ENCODE measurements around the gene NPC1.
"Not testable (repeated sequence)": the region's sequence is repeated elsewhere in the genome, so short reads cannot be mapped to it uniquely, and the experiment has no call there.

NPC1 gene

DNA sequence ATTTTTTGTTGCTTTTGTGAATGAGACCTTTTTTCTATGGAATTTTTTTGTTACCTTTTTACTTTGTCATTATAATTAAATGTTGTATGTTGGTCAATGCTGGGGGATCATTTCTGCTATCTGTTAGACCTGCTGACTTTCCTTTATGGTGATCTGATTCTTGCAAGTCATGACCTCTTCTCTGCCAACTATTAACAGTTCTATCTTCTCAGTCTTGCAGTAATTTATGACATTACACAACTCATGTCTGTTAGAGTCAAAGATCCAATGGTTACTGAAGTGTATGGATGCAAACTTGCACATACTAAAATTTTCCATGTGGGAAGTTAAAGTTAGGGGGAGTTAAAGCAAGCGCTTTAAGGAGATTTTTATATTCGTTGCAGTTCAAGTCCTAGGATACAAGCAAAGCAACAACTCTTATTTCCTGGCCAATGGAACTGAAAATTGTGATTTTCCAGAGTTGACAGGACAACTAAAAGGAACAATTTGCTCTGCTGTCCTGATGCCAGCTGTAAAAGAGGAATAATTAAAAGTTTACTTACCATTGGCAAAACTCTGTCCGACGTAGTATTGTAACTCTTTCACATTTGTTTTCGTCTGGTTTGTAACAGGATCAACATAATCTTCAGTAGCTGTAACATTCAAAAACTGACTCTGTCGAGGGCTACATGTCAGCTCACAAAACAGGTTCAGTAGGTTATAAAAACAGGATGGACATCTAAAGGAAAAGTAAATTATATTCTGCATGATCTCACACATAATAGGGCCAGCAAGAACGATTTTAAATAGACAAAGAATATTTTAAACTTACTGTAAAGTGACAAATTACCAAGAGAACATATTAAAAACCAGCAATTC is 17.8 kb downstream of the NPC1 start:
- no peak for TF ChIP-seq CTCF (IDR thresholded peaks at IDR 0.05; ENCODE audit: low read depth, low read length)
- no peak overlapping the region for H3K4me3 ChIP-seq (ENCODE audit: low read depth, low read length)

- H3K4me3 ChIP-seq (ENCODE audit: low read depth, low read length), result no peak overlapping the region
- no peak for TF ChIP-seq CTCF (IDR thresholded peaks at IDR 0.05; ENCODE audit: low read depth, low read length)
Measured at GRCh38 chr18:23567671-23568070, 18.6 kb downstream of the NPC1 start.

GRCh38 chr18:23565916-23566547 is 20.3 kb downstream of the NPC1 start:
- no peak for TF ChIP-seq CTCF (IDR thresholded peaks at IDR 0.05; ENCODE audit: low read depth, low read length)
- H3K4me3 ChIP-seq (ENCODE audit: low read depth, low read length), result no peak overlapping the region

DNA sequence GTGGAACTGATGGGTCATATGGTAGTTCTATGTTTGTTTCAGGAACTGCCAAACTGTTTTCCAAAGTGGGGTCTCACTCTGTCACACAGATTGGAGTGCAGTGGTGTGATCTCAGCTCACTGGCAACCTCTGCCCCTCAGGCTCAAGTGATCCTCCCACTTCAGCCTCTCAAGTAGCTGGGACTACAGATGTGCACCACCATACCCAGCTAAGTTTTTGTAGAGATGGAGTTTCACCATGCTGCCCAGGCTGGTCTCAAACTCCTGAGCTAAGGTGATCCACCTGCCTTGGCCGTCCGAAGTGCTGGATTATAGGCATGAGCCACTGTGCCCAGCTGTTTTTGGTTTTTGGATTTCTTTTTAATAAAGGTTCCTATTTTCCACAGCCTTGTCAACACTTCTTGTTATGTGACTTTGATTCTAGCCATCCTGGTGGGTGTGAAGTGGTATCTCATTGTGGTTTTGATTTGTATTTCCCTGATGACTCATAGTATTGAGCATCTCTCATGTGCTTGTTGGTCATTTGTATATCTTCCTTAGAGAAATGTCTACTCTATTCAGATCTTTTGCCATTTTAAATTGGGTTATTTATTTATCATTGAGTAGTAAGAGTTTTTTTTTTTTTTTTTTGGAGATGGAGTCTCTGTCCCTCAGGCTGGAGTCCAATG is 22.8 kb downstream of the NPC1 start:
- H3K4me3 ChIP-seq (ENCODE audit: low read depth, low read length), result no peak overlapping the region
- no peak for TF ChIP-seq CTCF (IDR thresholded peaks at IDR 0.05; ENCODE audit: low read depth, low read length)

DNA sequence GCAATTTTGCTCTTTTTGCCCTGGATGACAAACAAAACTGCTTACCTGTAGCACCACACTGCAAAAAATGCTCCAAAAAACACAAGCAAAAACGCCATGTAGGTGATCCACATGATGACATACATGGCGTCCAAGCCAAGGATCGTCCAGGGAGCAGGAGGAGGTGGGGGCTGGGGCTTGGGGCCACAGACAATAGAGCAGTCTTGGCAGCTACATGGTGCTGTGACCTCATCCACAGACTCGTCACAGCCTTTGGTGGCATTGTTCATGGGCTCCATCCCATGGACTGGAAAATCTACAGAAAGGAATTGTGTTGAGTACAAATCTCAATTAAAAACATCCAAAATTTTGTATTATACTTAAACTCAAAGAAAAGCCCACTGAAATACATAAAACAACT is 26.1 kb downstream of the NPC1 start:
- H3K4me3 ChIP-seq (ENCODE audit: low read depth, low read length), result no peak overlapping the region

GRCh38 chr18:23557511-23557910 is 28.8 kb downstream of the NPC1 start:
- H3K4me3 ChIP-seq (ENCODE audit: low read depth, low read length), result not testable (repeated sequence)

More for the DNA sequence above, 26.1 kb downstream of the NPC1 start:
- TF ChIP-seq CTCF (IDR thresholded peaks at IDR 0.05; ENCODE audit: low read depth, low read length), result no peak

- no peak for TF ChIP-seq CTCF (IDR thresholded peaks at IDR 0.05; ENCODE audit: low read depth, low read length)
- no peak overlapping the region for H3K4me3 ChIP-seq (ENCODE audit: low read depth, low read length)
Measured at GRCh38 chr18:23556145-23556780, 30.0 kb downstream of the NPC1 start.

Data from WI38 (cell line).